ENCODE results near the gene IFNAR2. TPM values are rescaled to one million over a fixed set of nuclear protein-coding genes. Genes with fewer than 3 reads are reported as not detected.

The IFNAR2 gene
- total RNA-seq, 1 experiment from 2014 or later, result 28.2 TPM

- CTCF ChIA-PET, result interaction anchor here (0.5 to 1.1 kb wide), 8 partner anchors 125 to 428 kb away, joined by 3 to 35 read pairs (median 4); partner anchors contain the start of genes IFNAR1, PAXBP1 and TMEM50B
- no TSS peak for BruUV-seq (replicated peaks)
- DNase-seq (ENCODE audit: low spot score), result peak; percentile 92
- intact Hi-C loops (cut with micrococcal nuclease; ENCODE audit: unreplicated experiment), result loop anchor here (1.0 to 5.0 kb wide), 4 partner anchors 163 to 408 kb away; no protein-coding TSS in a partner anchor
- H3K27me3 ChIP-seq (replicated peaks; ENCODE audit: insufficient read depth, low read depth, low read length, poor library complexity), result no peaks in the 10 kb centered on the region
- H3K27ac ChIP-seq (ENCODE audit: low read depth, low read length, poor library complexity, severe bottlenecking), result no peak overlapping the region
- H3K4me3 ChIP-seq (ENCODE audit: low read depth, low read length, poor library complexity, severe bottlenecking), result no peak overlapping the region
- no peaks in the 10 kb centered on the region for H3K9me3 ChIP-seq (ENCODE audit: low read depth, low read length, poor library complexity, severe bottlenecking)
- POLR2A ChIA-PET (ENCODE audit: low non-redundant PET), result interaction anchor here (0.7 kb wide), 1 partner anchor 414 kb away, joined by 5 read pairs; no protein-coding TSS in a partner anchor
- no peaks in the 10 kb centered on the region for H3K36me3 ChIP-seq (ENCODE audit: insufficient read depth, low read length, poor library complexity, severe bottlenecking)
- TF ChIP-seq EZH2 (IDR thresholded peaks at IDR 0.05; ENCODE audit: borderline replicate concordance, low read depth, low read length, poor library complexity, severe bottlenecking) (no peak), CTCF (conservative IDR thresholded peaks at IDR 0.05; ENCODE audit: low read depth, low read length) (peak; percentile 81)
- H3K4me1 ChIP-seq (ENCODE audit: insufficient read depth, low read length, poor library complexity, severe bottlenecking), result no peaks in the 10 kb centered on the region
Measured at GRCh38 chr21:33199516-33200217, 30.1 kb upstream of the IFNAR2 start.

GRCh38 chr21:33201956-33202355, 27.8 kb upstream of the IFNAR2 start:
- intact Hi-C loops (cut with micrococcal nuclease; ENCODE audit: unreplicated experiment), result loop anchor here (5.0 kb wide), 2 partner anchors 160 to 405 kb away; no protein-coding TSS in a partner anchor
- Histone ChIP-seq H3K4me3 (ENCODE audit: low read depth, low read length, poor library complexity, severe bottlenecking) (no peak overlapping the region), H3K4me1 (ENCODE audit: insufficient read depth, low read length, poor library complexity, severe bottlenecking) (no peaks in the 10 kb centered on the region), H3K27me3 (replicated peaks; ENCODE audit: insufficient read depth, low read depth, low read length, poor library complexity) (no peaks in the 10 kb centered on the region), H3K36me3 (ENCODE audit: insufficient read depth, low read length, poor library complexity, severe bottlenecking) (no peaks in the 10 kb centered on the region), H3K9me3 (ENCODE audit: low read depth, low read length, poor library complexity, severe bottlenecking) (no peaks in the 10 kb centered on the region), H3K27ac (ENCODE audit: low read depth, low read length, poor library complexity, severe bottlenecking) (no peak overlapping the region)
- CTCF ChIA-PET, result no interaction called here
- POLR2A ChIA-PET (ENCODE audit: low non-redundant PET), result no interaction called here
- no TSS peak for BruUV-seq (replicated peaks)
- TF ChIP-seq CTCF (conservative IDR thresholded peaks at IDR 0.05; ENCODE audit: low read depth, low read length), result no peak
- no peak for TF ChIP-seq EZH2 (IDR thresholded peaks at IDR 0.05; ENCODE audit: borderline replicate concordance, low read depth, low read length, poor library complexity, severe bottlenecking)
- no peak for DNase-seq (ENCODE audit: low spot score)

- no peaks in the 10 kb centered on the region for H3K27me3 ChIP-seq (replicated peaks; ENCODE audit: insufficient read depth, low read depth, low read length, poor library complexity)
- POLR2A ChIA-PET (ENCODE audit: low non-redundant PET), result no interaction called here
- H3K4me3 ChIP-seq (ENCODE audit: low read depth, low read length, poor library complexity, severe bottlenecking), result no peak overlapping the region
- no peaks in the 10 kb centered on the region for H3K9me3 ChIP-seq (ENCODE audit: low read depth, low read length, poor library complexity, severe bottlenecking)
- TF ChIP-seq EZH2 (IDR thresholded peaks at IDR 0.05; ENCODE audit: borderline replicate concordance, low read depth, low read length, poor library complexity, severe bottlenecking), result no peak
- intact Hi-C loops (cut with micrococcal nuclease; ENCODE audit: unreplicated experiment), result loop anchor here (5.0 kb wide), 2 partner anchors 160 to 405 kb away; no protein-coding TSS in a partner anchor
- H3K27ac ChIP-seq (ENCODE audit: low read depth, low read length, poor library complexity, severe bottlenecking), result no peak overlapping the region
- BruUV-seq (replicated peaks), result no TSS peak
- no peaks in the 10 kb centered on the region for H3K36me3 ChIP-seq (ENCODE audit: insufficient read depth, low read length, poor library complexity, severe bottlenecking)
- H3K4me1 ChIP-seq (ENCODE audit: insufficient read depth, low read length, poor library complexity, severe bottlenecking), result no peaks in the 10 kb centered on the region
- CTCF ChIA-PET, result no interaction called here
- no peak for DNase-seq (ENCODE audit: low spot score)
Measured at GRCh38 chr21:33202464-33203363, 27.0 kb upstream of the IFNAR2 start.

Data from A673 (cell line).